Measurements from ENCODE around the gene ZNF276.
"Not testable (repeated sequence)": the region's sequence is repeated elsewhere in the genome, so short reads cannot be mapped to it uniquely, and the experiment has no call there.

ZNF276 gene

GRCh38 chr16:89697616-89698331 is 23.6 kb upstream of the ZNF276 start:
- Histone ChIP-seq H3K4me3 (ENCODE audit: low read depth in 1 of 2, low read length in 2 of 2) (no peak overlapping the region), H3K9me3 (ENCODE audit: control insufficient read depth in 1 of 2, low read length in 2 of 2) (no peaks in the 10 kb centered on the region), H3K27me3 (ENCODE audit: low read depth, low read length) (no peaks in the 10 kb centered on the region), H3K4me1 (ENCODE audit: control insufficient read depth in 1 of 2, insufficient read depth in 2 of 2, low read length in 2 of 2) (peaks cover 0 to 15% of the 10 kb centered on the region in 2 donors), H3K27ac (ENCODE audit: low read length) (no peak overlapping the region), H3K36me3 (ENCODE audit: control insufficient read depth in 1 of 2, insufficient read depth in 2 of 2, low read length in 2 of 2) (peaks cover 7 to 35% of the 10 kb centered on the region in 2 donors)

GRCh38 chr16:89698717-89699116 is 22.6 kb upstream of the ZNF276 start:
- H3K36me3 ChIP-seq (ENCODE audit: control insufficient read depth in 1 of 2, insufficient read depth in 2 of 2, low read length in 2 of 2) = peaks cover 0 to 26% of the 10 kb centered on the region in 2 donors
- H3K27me3 ChIP-seq (ENCODE audit: low read depth, low read length); H3K4me3 ChIP-seq (ENCODE audit: low read depth in 1 of 2, low read length in 2 of 2); H3K27ac ChIP-seq (ENCODE audit: low read length); H3K9me3 ChIP-seq (ENCODE audit: control insufficient read depth in 1 of 2, low read length in 2 of 2): not testable (repeated sequence)
- H3K4me1 ChIP-seq (ENCODE audit: control insufficient read depth in 1 of 2, insufficient read depth in 2 of 2, low read length in 2 of 2) = peaks cover 0 to 15% of the 10 kb centered on the region in 2 donors

- Histone ChIP-seq H3K36me3 (ENCODE audit: control insufficient read depth in 1 of 2, insufficient read depth in 2 of 2, low read length in 2 of 2) (peaks cover 0 to 17% of the 10 kb centered on the region in 2 donors), H3K4me3 (ENCODE audit: low read depth in 1 of 2, low read length in 2 of 2) (peak overlapping the region; percentile 33 to 60), H3K4me1 (ENCODE audit: control insufficient read depth in 1 of 2, insufficient read depth in 2 of 2, low read length in 2 of 2) (peaks cover 0 to 15% of the 10 kb centered on the region in 2 donors)
- H3K27me3 ChIP-seq (ENCODE audit: low read depth, low read length); H3K9me3 ChIP-seq (ENCODE audit: control insufficient read depth in 1 of 2, low read length in 2 of 2); H3K27ac ChIP-seq (ENCODE audit: low read length): not testable (repeated sequence)
These were observed 21.7 kb upstream of the ZNF276 start for GRCh38 chr16:89699629-89700099.

GRCh38 chr16:89700100-89700648 is 21.2 kb upstream of the ZNF276 start:
- Histone ChIP-seq H3K9me3 (ENCODE audit: control insufficient read depth in 1 of 2, low read length in 2 of 2) (no peaks in the 10 kb centered on the region), H3K4me1 (ENCODE audit: control insufficient read depth in 1 of 2, insufficient read depth in 2 of 2, low read length in 2 of 2) (peaks cover 0 to 15% of the 10 kb centered on the region in 2 donors), H3K27me3 (ENCODE audit: low read depth, low read length) (no peaks in the 10 kb centered on the region), H3K36me3 (ENCODE audit: control insufficient read depth in 1 of 2, insufficient read depth in 2 of 2, low read length in 2 of 2) (peaks cover 0 to 13% of the 10 kb centered on the region in 2 donors), H3K27ac (ENCODE audit: low read length) (peak overlapping the region; percentile 77), H3K4me3 (ENCODE audit: low read depth in 1 of 2, low read length in 2 of 2) (peak overlapping the region; percentile 60 to 65)

- Histone ChIP-seq H3K4me1 (ENCODE audit: control insufficient read depth in 1 of 2, insufficient read depth in 2 of 2, low read length in 2 of 2) (peaks cover 0 to 15% of the 10 kb centered on the region in 2 donors), H3K4me3 (ENCODE audit: low read depth in 1 of 2, low read length in 2 of 2) (peak overlapping the region; percentile 60 to 65)
These were observed 20.5 kb upstream of the ZNF276 start for GRCh38 chr16:89700649-89701424.

GRCh38 chr16:89701425-89702406 is 19.6 kb upstream of the ZNF276 start, which contains the start of gene SPATA2L:
SPATA2L (minus strand) TSS chr16:89701705; CDS start chr16:89701232, 473 bp downstream.
- Histone ChIP-seq H3K9me3 (ENCODE audit: control insufficient read depth in 1 of 2, low read length in 2 of 2) (no peaks in the 10 kb centered on the region), H3K27me3 (ENCODE audit: low read depth, low read length) (no peaks in the 10 kb centered on the region), H3K4me3 (ENCODE audit: low read depth in 1 of 2, low read length in 2 of 2) (peak within 1 kb of the TSS; percentile 60 to 65), H3K36me3 (ENCODE audit: control insufficient read depth in 1 of 2, insufficient read depth in 2 of 2, low read length in 2 of 2) (peaks cover 0 to 10% of the 10 kb centered on the region in 2 donors), H3K27ac (ENCODE audit: low read length) (peak within 1 kb of the TSS; percentile 77), H3K4me1 (ENCODE audit: control insufficient read depth in 1 of 2, insufficient read depth in 2 of 2, low read length in 2 of 2) (peaks cover 0 to 15% of the 10 kb centered on the region in 2 donors)

More at GRCh38 chr16:89700649-89701424, 20.5 kb upstream of the ZNF276 start:
- peaks cover 0 to 10% of the 10 kb centered on the region in 2 donors for H3K36me3 ChIP-seq (ENCODE audit: control insufficient read depth in 1 of 2, insufficient read depth in 2 of 2, low read length in 2 of 2)
- H3K27ac ChIP-seq (ENCODE audit: low read length) = peak overlapping the region; percentile 77
- no peaks in the 10 kb centered on the region for H3K9me3 ChIP-seq (ENCODE audit: control insufficient read depth in 1 of 2, low read length in 2 of 2)
- H3K27me3 ChIP-seq (ENCODE audit: low read depth, low read length) = no peaks in the 10 kb centered on the region

- Histone ChIP-seq H3K9me3 (ENCODE audit: control insufficient read depth in 1 of 2, low read length in 2 of 2) (no peaks in the 10 kb centered on the region), H3K4me1 (ENCODE audit: control insufficient read depth in 1 of 2, insufficient read depth in 2 of 2, low read length in 2 of 2) (peaks cover 0 to 15% of the 10 kb centered on the region in 2 donors), H3K4me3 (ENCODE audit: low read depth in 1 of 2, low read length in 2 of 2) (no peak overlapping the region), H3K27ac (ENCODE audit: low read length) (no peak overlapping the region), H3K27me3 (ENCODE audit: low read depth, low read length) (no peaks in the 10 kb centered on the region), H3K36me3 (ENCODE audit: control insufficient read depth in 1 of 2, insufficient read depth in 2 of 2, low read length in 2 of 2) (peaks cover 0 to 3% of the 10 kb centered on the region in 2 donors)
These were observed 17.1 kb upstream of the ZNF276 start for GRCh38 chr16:89704281-89704680.

GRCh38 chr16:89705006-89705405 is 16.3 kb upstream of the ZNF276 start:
- no peaks in the 10 kb centered on the region for H3K27me3 ChIP-seq (ENCODE audit: low read depth, low read length)
- H3K27ac ChIP-seq (ENCODE audit: low read length) = no peak overlapping the region
- peaks cover 0 to 11% of the 10 kb centered on the region in 2 donors for H3K4me1 ChIP-seq (ENCODE audit: control insufficient read depth in 1 of 2, insufficient read depth in 2 of 2, low read length in 2 of 2)
- H3K4me3 ChIP-seq (ENCODE audit: low read depth in 1 of 2, low read length in 2 of 2) = no peak overlapping the region
- no peaks in the 10 kb centered on the region for H3K9me3 ChIP-seq (ENCODE audit: control insufficient read depth in 1 of 2, low read length in 2 of 2)
- peaks cover 0 to 7% of the 10 kb centered on the region in 2 donors for H3K36me3 ChIP-seq (ENCODE audit: control insufficient read depth in 1 of 2, insufficient read depth in 2 of 2, low read length in 2 of 2)

- Histone ChIP-seq H3K36me3 (ENCODE audit: control insufficient read depth in 1 of 2, insufficient read depth in 2 of 2, low read length in 2 of 2) (peaks cover 0 to 7% of the 10 kb centered on the region in 2 donors), H3K4me1 (ENCODE audit: control insufficient read depth in 1 of 2, insufficient read depth in 2 of 2, low read length in 2 of 2) (peaks cover 0 to 5% of the 10 kb centered on the region in 2 donors), H3K27ac (ENCODE audit: low read length) (no peak overlapping the region), H3K27me3 (ENCODE audit: low read depth, low read length) (no peaks in the 10 kb centered on the region), H3K9me3 (ENCODE audit: control insufficient read depth in 1 of 2, low read length in 2 of 2) (no peaks in the 10 kb centered on the region), H3K4me3 (ENCODE audit: low read depth in 1 of 2, low read length in 2 of 2) (no peak overlapping the region)
These were observed 14.6 kb upstream of the ZNF276 start for GRCh38 chr16:89706518-89707260.

GRCh38 chr16:89707695-89708094 is 13.6 kb upstream of the ZNF276 start:
- Histone ChIP-seq H3K4me3 (ENCODE audit: low read depth in 1 of 2, low read length in 2 of 2) (no peak overlapping the region), H3K4me1 (ENCODE audit: control insufficient read depth in 1 of 2, insufficient read depth in 2 of 2, low read length in 2 of 2) (peaks cover 0 to 9% of the 10 kb centered on the region in 2 donors), H3K27me3 (ENCODE audit: low read depth, low read length) (no peaks in the 10 kb centered on the region), H3K36me3 (ENCODE audit: control insufficient read depth in 1 of 2, insufficient read depth in 2 of 2, low read length in 2 of 2) (peaks cover 0 to 7% of the 10 kb centered on the region in 2 donors), H3K27ac (ENCODE audit: low read length) (no peak overlapping the region), H3K9me3 (ENCODE audit: control insufficient read depth in 1 of 2, low read length in 2 of 2) (no peaks in the 10 kb centered on the region)
